PC-9 (cell line): Measurements from ENCODE around the gene RAD51AP1. TPM values are rescaled to one million over a fixed set of nuclear protein-coding genes. Genes with fewer than 3 reads are reported as not detected.

Experiments used
- BruUV-seq: library from RNA; stranded (reverse); fragments of 400-500 nt; replicated peaks from 2 replicates; lab custom pipeline; 2021; lab: Mats Ljungman, UMichigan
- CTCF ChIA-PET: fragments of 300-600 bp; sonication (Branson Sonifier 250); formaldehyde crosslinking; loops from one replicate; lab custom pipeline; 2022; ENCODE audit warnings: antibody characterized with exemption; lab: Charles Lee
- POLR2A ChIA-PET: fragments of 300-600 bp; sonication (Branson Sonifier 250); formaldehyde crosslinking; loops from one replicate; lab custom pipeline; 2022; ENCODE audit warnings: antibody characterized with exemption; ENCODE audit not compliant: unreplicated experiment; lab: Charles Lee
- DNase-seq, 2 experiments: peaks; one replicate each; pipeline versions ENCODE4 v3.0.0 to v3.0.0-alpha.2; 2015 to 2022; ENCODE audit warnings: mixed read lengths in 1 of 2
- H2AFZ ChIP-seq: fragments of 200-600 bp; sonication (generic); 2 replicates; pipeline ENCODE4 v1.8.1; 2017; ENCODE audit warnings: antibody characterized with exemption
- H3F3A ChIP-seq: fragments of 200-600 bp; sonication (generic); 2 replicates; pipeline ENCODE4 v1.8.1; 2017; ENCODE audit warnings: antibody characterized with exemption, mild to moderate bottlenecking, low read depth; ENCODE audit not compliant: insufficient read depth
- H3K27ac ChIP-seq: fragments of 200-600 bp; sonication (generic); 2 replicates; pipeline ENCODE4 v1.6.1; 2016; ENCODE audit warnings: mixed run types
- H3K27me3 ChIP-seq: fragments of 200-600 bp; sonication (generic); 2 replicates; pipeline ENCODE4 v1.6.1; 2016; ENCODE audit warnings: low read depth, mixed run types; ENCODE audit not compliant: insufficient read depth
- H3K36me3 ChIP-seq: fragments of 200-600 bp; sonication (generic); 2 replicates; pipeline ENCODE4 v1.6.1; 2016; ENCODE audit warnings: low read depth, mixed run types
- H3K4me1 ChIP-seq: fragments of 200-600 bp; sonication (generic); replicated peaks from 2 replicates; pipeline ENCODE4 v1.6.1; 2016; ENCODE audit warnings: mixed run types; ENCODE audit not compliant: insufficient read depth
- H3K4me2 ChIP-seq: fragments of 200-600 bp; sonication (generic); 2 replicates; pipeline ENCODE4 v1.6.1; 2017; ENCODE audit warnings: mixed run types
- H3K4me3 ChIP-seq: fragments of 200-600 bp; sonication (generic); 2 replicates; pipeline ENCODE4 v1.6.1; 2016; ENCODE audit warnings: mixed run types
- H3K79me2 ChIP-seq: fragments of 200-600 bp; sonication (generic); 2 replicates; pipeline ENCODE4 v1.6.1; 2017; ENCODE audit warnings: low read depth, mixed run types
- H3K9me2 ChIP-seq: fragments of 200-600 bp; sonication (generic); 2 replicates; pipeline ENCODE4 v1.8.1; 2017; ENCODE audit warnings: mild to moderate bottlenecking; ENCODE audit not compliant: insufficient read depth
- H3K9me3 ChIP-seq: fragments of 200-600 bp; sonication (generic); 2 replicates; pipeline ENCODE4 v1.8.1; 2016; ENCODE audit warnings: low read depth; ENCODE audit not compliant: insufficient read depth
- H4K20me1 ChIP-seq: fragments of 200-600 bp; sonication (generic); 2 replicates; pipeline ENCODE4 v1.8.1; 2017; ENCODE audit not compliant: insufficient read depth
- CTCF ChIP-seq: fragments of 200-600 bp; sonication (generic); conservative IDR thresholded peaks from 2 replicates; pipeline ENCODE4 v1.6.1; 2017; ENCODE audit warnings: mixed run types, antibody characterized with exemption, mild to moderate bottlenecking, moderate library complexity
- EZH2 ChIP-seq: fragments of 200-600 bp; sonication (generic); IDR thresholded peaks from 2 replicates; pipeline ENCODE4 v1.8.0; 2017; ENCODE audit warnings: antibody characterized with exemption, low read depth
- intact Hi-C: fragments of 100-400 bp; cut with micrococcal nuclease; formaldehyde crosslinking; loops from one replicate; pipeline ENCODE4 v1.10.0; 2022; ENCODE audit not compliant: unreplicated experiment
- total RNA-seq: library from RNA; stranded (reverse); gene quantifications from 2 replicates; pipeline ENCODE4 v1.2.3, GENCODE V29; 2021

Gene RAD51AP1
- total RNA-seq, 1 experiment from 2014 or later = 54.7 TPM

- Histone ChIP-seq H3K9me2 (no peaks in the 10 kb centered on the region), H3F3A (no peaks in the 10 kb centered on the region), H3K4me1 (no peaks in the 10 kb centered on the region), H3K4me2 (no peak overlapping the region), H2AFZ (no peak overlapping the region), H3K36me3 (peaks cover 7% of the 10 kb centered on the region; the same call in 1 of the 2 replicates), H3K79me2 (no peaks in the 10 kb centered on the region), H4K20me1 (0 out of 2 replicates have a peak, but pooled peaks cover 2% of the 10 kb centered on the region), H3K4me3 (no peak overlapping the region), H3K27me3 (no peaks in the 10 kb centered on the region), H3K27ac (no peak overlapping the region), H3K9me3 (no peaks in the 10 kb centered on the region)
- CTCF ChIA-PET = no interaction called here
- TF ChIP-seq CTCF (no peak), EZH2 (no peak)
- intact Hi-C loops = no loop called here
- POLR2A ChIA-PET = no interaction called here
- no TSS peak for BruUV-seq
- DNase-seq = no peak
Observed at GRCh38 chr12:4557586-4557985, 18.9 kb downstream of the RAD51AP1 start.

- Histone ChIP-seq H3K4me2 (no peak overlapping the region), H3K27ac (no peak overlapping the region), H3K9me2 (no peaks in the 10 kb centered on the region), H3F3A (no peaks in the 10 kb centered on the region), H3K27me3 (no peaks in the 10 kb centered on the region), H4K20me1 (no peaks in the 10 kb centered on the region), H3K9me3 (no peaks in the 10 kb centered on the region), H3K79me2 (no peaks in the 10 kb centered on the region), H3K36me3 (0 out of 2 replicates have a peak, but pooled peaks cover under 1% of the 10 kb centered on the region), H3K4me1 (no peaks in the 10 kb centered on the region), H3K4me3 (no peak overlapping the region), H2AFZ (no peak overlapping the region)
- CTCF ChIA-PET = no interaction called here
- TF ChIP-seq CTCF (no peak), EZH2 (no peak)
- no TSS peak for BruUV-seq
- DNase-seq = no peak
- POLR2A ChIA-PET = no interaction called here
- intact Hi-C loops = no loop called here
Observed at GRCh38 chr12:4558171-4558570, 19.5 kb downstream of the RAD51AP1 start.

GRCh38 chr12:4562034-4562657 lies 23.5 kb downstream of the RAD51AP1 start, which contains the start of gene DYRK4:
Gene DYRK4 (plus strand): TSS chr12:4562208. CDS start chr12:4562246, 38 bp downstream.
- Histone ChIP-seq H3K4me1 (no peaks in the 10 kb centered on the region), H3K9me2 (no peaks in the 10 kb centered on the region), H3K36me3 (no peaks in the 10 kb centered on the region), H3K27ac (no peak within 1 kb of the TSS), H3K4me3 (no peak within 1 kb of the TSS), H3K4me2 (no peak within 1 kb of the TSS), H2AFZ (no peak within 1 kb of the TSS), H3K9me3 (no peaks in the 10 kb centered on the region), H3K79me2 (no peaks in the 10 kb centered on the region), H3F3A (no peaks in the 10 kb centered on the region), H3K27me3 (no peaks in the 10 kb centered on the region), H4K20me1 (no peaks in the 10 kb centered on the region)
- CTCF ChIA-PET = no interaction called here
- TF ChIP-seq EZH2 (no peak), CTCF (no peak)
- intact Hi-C loops = no loop called here
- POLR2A ChIA-PET = no interaction called here
- BruUV-seq = no TSS peak
- no peak for DNase-seq
